ENCODE data around the gene OR2V1.

DNA sequence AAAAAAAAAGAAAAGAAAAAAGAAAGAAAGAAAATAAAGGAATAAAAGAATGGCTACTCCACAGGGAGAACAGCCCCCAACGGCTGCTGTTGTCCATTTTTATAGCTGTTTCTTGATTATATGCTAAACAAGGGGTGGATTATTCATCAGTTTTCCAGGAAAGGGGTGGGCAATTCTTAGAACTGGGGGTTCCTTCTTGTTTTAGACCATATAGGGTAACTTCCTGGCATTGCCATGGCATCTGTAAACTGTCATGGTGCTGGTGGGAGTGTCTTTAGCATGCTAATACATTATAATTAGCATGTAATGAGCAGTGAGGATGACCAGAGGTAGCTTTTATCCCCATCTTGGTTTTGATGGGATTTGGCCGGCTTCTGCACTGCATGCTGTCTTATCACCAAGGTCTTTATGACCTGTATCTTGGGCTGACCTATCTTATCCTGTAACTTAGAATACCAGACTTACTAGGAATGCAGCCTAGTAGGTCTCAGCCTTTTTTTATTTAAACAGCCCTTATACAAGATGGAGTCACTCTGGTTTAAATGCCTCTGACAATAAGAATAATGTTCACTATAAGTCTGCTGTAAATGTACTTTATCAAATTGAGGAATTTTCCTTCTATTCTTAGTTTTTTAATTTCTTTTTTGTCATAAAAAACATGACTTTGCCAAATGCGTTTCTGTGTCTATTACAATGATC is 45.4 kb upstream of the OR2V1 start:
- TF ChIP-seq POLR2AphosphoS5 (IDR thresholded peaks at IDR 0.05) = no peak
- TF ChIP-seq, protein P1, sequence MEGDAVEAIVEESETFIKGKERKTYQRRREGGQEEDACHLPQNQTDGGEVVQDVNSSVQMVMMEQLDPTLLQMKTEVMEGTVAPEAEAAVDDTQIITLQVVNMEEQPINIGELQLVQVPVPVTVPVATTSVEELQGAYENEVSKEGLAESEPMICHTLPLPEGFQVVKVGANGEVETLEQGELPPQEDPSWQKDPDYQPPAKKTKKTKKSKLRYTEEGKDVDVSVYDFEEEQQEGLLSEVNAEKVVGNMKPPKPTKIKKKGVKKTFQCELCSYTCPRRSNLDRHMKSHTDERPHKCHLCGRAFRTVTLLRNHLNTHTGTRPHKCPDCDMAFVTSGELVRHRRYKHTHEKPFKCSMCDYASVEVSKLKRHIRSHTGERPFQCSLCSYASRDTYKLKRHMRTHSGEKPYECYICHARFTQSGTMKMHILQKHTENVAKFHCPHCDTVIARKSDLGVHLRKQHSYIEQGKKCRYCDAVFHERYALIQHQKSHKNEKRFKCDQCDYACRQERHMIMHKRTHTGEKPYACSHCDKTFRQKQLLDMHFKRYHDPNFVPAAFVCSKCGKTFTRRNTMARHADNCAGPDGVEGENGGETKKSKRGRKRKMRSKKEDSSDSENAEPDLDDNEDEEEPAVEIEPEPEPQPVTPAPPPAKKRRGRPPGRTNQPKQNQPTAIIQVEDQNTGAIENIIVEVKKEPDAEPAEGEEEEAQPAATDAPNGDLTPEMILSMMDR (IDR thresholded peaks at IDR 0.05 in 8 of 11, conservative IDR thresholded peaks at IDR 0.05 in 3 of 11) = no peak
